Stomach (tissue), 9 donors: Measurements from ENCODE around the gene EXT2. TPM values are rescaled to one million over a fixed set of nuclear protein-coding genes. Genes with fewer than 3 reads are reported as not detected.

Experiments used
- DNase-seq, 2 donors: peaks; one replicate each; pipeline versions ENCODE4 v3.0.0 to v3.0.0-alpha.2; 2013 to 2019
- H3K27ac ChIP-seq, 5 donors: fragments of 200-600 bp in 4 of 5; sonication (generic) in 4 of 5; one replicate each; pipeline ENCODE4 v1.5.1; 2013 to 2019; ENCODE audit warnings: mild to moderate bottlenecking in 1 of 5, moderate library complexity in 1 of 5
- H3K27me3 ChIP-seq, 3 donors: fragments of 200-600 bp; sonication (generic); one replicate each; pipeline ENCODE4 v1.5.1; 2017 to 2019; ENCODE audit warnings: mixed run types in 1 of 3
- H3K36me3 ChIP-seq, 4 donors: fragments of 200-600 bp; sonication (generic); 1 replicate in 3 of 4; 2 replicates in 1 of 4; pipeline ENCODE4 v1.5.1; 2016 to 2019
- H3K4me1 ChIP-seq, 4 donors: fragments of 200-600 bp; sonication (generic); one replicate each; pipeline ENCODE4 v1.5.1; 2016 to 2019
- H3K4me3 ChIP-seq, 4 donors: fragments of 200-600 bp; sonication (generic) in 3 of 4; one replicate each; pipeline ENCODE4 v1.5.1; 2016 to 2019; ENCODE audit warnings: mild to moderate bottlenecking in 1 of 4
- H3K9me3 ChIP-seq, 4 donors: fragments of 200-600 bp; sonication (generic); one replicate each; pipeline ENCODE4 v1.5.1; 2016 to 2019
- CTCF ChIP-seq, 7 experiments: fragments of 450-650 bp in 4 of 7; fragments of 200-600 bp in 3 of 7; sonication (generic) in 3 of 7; IDR thresholded peaks; one replicate each; pipeline ENCODE4 v1.5.1; 2016 to 2019; ENCODE audit warnings: antibody characterized with exemption in 7 of 7, control low read depth in 2 of 7, mild to moderate bottlenecking in 1 of 7
- EP300 ChIP-seq: sonication (generic); formaldehyde crosslinking; IDR thresholded peaks from one replicate; pipeline ENCODE4 v1.6.1; 2017; ENCODE audit warnings: antibody characterized with exemption
- POLR2A ChIP-seq, 4 donors: fragments of 450-650 bp; IDR thresholded peaks; one replicate each; pipeline ENCODE4 v1.6.1; 2016; ENCODE audit warnings: antibody characterized with exemption in 4 of 4, control low read depth in 2 of 4, mild to moderate bottlenecking in 1 of 4, moderate library complexity in 1 of 4
- POLR2AphosphoS5 ChIP-seq, 3 donors: sonication (generic); formaldehyde crosslinking; IDR thresholded peaks; one replicate each; pipeline ENCODE4 v1.6.1; 2016; ENCODE audit warnings: antibody characterized with exemption in 3 of 3
- WGBS, 5 donors: extraction: QIAGEN DNeasy Blood & Tissue Kit in 3 of 5; methylation state at CpG; one replicate each; pipeline versions ENCODE4 v1.1.5 to v1.1.7; 2013 to 2018; 5-methylcytosine and 5-hydroxymethylcytosine counted together
- intact Hi-C: fragments of 100-400 bp; cut with DNase I; formaldehyde crosslinking; loops from one replicate; pipeline ENCODE4 v1.15.1; 2023; ENCODE audit warnings: low total_unique reads
- polyA plus RNA-seq, 3 donors: library from polyadenylated mRNA; stranded (reverse); fragments of 200-250 nt; gene quantifications; one replicate each; pipeline ENCODE4 v1.2.3, GENCODE V29; 2013
- total RNA-seq, 5 donors: library from RNA; depleted of rRNA; stranded (reverse); fragments of >200 nt; gene quantifications; one replicate each; pipeline versions ENCODE4 v1.1.0 to v1.2.3, GENCODE V29; 2014 to 2016
- donor health status: healthy with polysubstance abuse.
- donor health status: Bipolar disorder and iron deficiency.
- donor health status: healthy.

Gene EXT2
- total and polyA plus RNA-seq, 8 donors = 10.5 to 93.8 (median 16.0) TPM

- intact Hi-C loops = no loop called here
- 53 to 79% (median 76%) methylated on average over 4 to 6 of the region's 6 CpGs for WGBS, 5 donors
- TF ChIP-seq POLR2A (IDR thresholded peaks at IDR 0.05) (no peak), POLR2AphosphoS5 (IDR thresholded peaks at IDR 0.05) (no peak), EP300 (no peak)
- Histone ChIP-seq H3K9me3 (peaks cover 0 to 4% (median 2%) of the 10 kb centered on the region in 4 donors), H3K4me3 (no peak overlapping the region), H3K27ac (no peak overlapping the region), H3K27me3 (no peaks in the 10 kb centered on the region), H3K36me3 (peaks cover 6 to 29% (median 17%) of the 10 kb centered on the region in 4 donors), H3K4me1 (peaks cover 0 to 24% (median 0%) of the 10 kb centered on the region in 4 donors)
- no peak for DNase-seq
Observed at GRCh38 chr11:44247508-44247907, 152.0 kb downstream of the EXT2 start.

GRCh38 chr11:44248109-44248508, 152.6 kb downstream of the EXT2 start:
- Histone ChIP-seq H3K4me3 (no peak overlapping the region), H3K27ac (no peak overlapping the region), H3K36me3 (peaks cover 6 to 26% (median 17%) of the 10 kb centered on the region in 4 donors), H3K4me1 (peaks cover 0 to 18% (median 0%) of the 10 kb centered on the region in 4 donors), H3K27me3 (no peaks in the 10 kb centered on the region), H3K9me3 (peaks cover 5 to 10% (median 6%) of the 10 kb centered on the region in 4 donors)
- DNase-seq = no peak
- intact Hi-C loops = no loop called here
- TF ChIP-seq CTCF (IDR thresholded peaks at IDR 0.05) = no peak
- TF ChIP-seq POLR2A (IDR thresholded peaks at IDR 0.05) = no peak
- no peak for TF ChIP-seq POLR2AphosphoS5 (IDR thresholded peaks at IDR 0.05)
- TF ChIP-seq EP300 = no peak
- WGBS, 5 donors = 84 to 100% (median 96%) methylated on average over 2 of the region's 2 CpGs

- no peak overlapping the region for H3K4me3 ChIP-seq
- no peak for DNase-seq
- H3K36me3 ChIP-seq = peaks cover 0 to 6% (median 3%) of the 10 kb centered on the region in 4 donors
- H3K9me3 ChIP-seq = peaks cover 5 to 15% (median 8%) of the 10 kb centered on the region in 4 donors
- intact Hi-C loops = no loop called here
- 72 to 92% (median 88%) methylated on average over 6 of the region's 6 CpGs for WGBS, 5 donors
- TF ChIP-seq EP300 (no peak), CTCF (IDR thresholded peaks at IDR 0.05) (no peak), POLR2A (IDR thresholded peaks at IDR 0.05) (no peak), POLR2AphosphoS5 (IDR thresholded peaks at IDR 0.05) (no peak)
- no peaks in the 10 kb centered on the region for H3K27me3 ChIP-seq
- no peak overlapping the region for H3K27ac ChIP-seq
- H3K4me1 ChIP-seq = peaks cover 0 to 5% (median 0%) of the 10 kb centered on the region in 4 donors
Observed at GRCh38 chr11:44250421-44250820, 154.9 kb downstream of the EXT2 start.

- Histone ChIP-seq H3K27me3 (no peaks in the 10 kb centered on the region), H3K4me3 (no peak overlapping the region), H3K36me3 (peaks cover 0 to 3% (median 0%) of the 10 kb centered on the region in 4 donors), H3K9me3 (peaks cover 5 to 15% (median 8%) of the 10 kb centered on the region in 4 donors), H3K4me1 (peaks cover 0 to 10% (median 4%) of the 10 kb centered on the region in 4 donors), H3K27ac (no peak overlapping the region)
- DNase-seq = no peak
- intact Hi-C loops = no loop called here
- TF ChIP-seq CTCF (IDR thresholded peaks at IDR 0.05) (no peak), POLR2A (IDR thresholded peaks at IDR 0.05) (no peak), EP300 (no peak), POLR2AphosphoS5 (IDR thresholded peaks at IDR 0.05) (no peak)
- WGBS, 5 donors = 91 to 97% (median 95%) methylated on average over 2 of the region's 2 CpGs
Observed at GRCh38 chr11:44252999-44253602, 157.6 kb downstream of the EXT2 start.
